H1 (cell line): Measurements from ENCODE around the gene ITGA11. TPM values are rescaled to one million over a fixed set of nuclear protein-coding genes. Genes with fewer than 3 reads are reported as not detected.

Experiments
- CTCF ChIA-PET: fragments of 300-600 bp; sonication (Branson Sonifier 250); formaldehyde crosslinking; loops from one replicate; lab custom pipeline; 2021; ENCODE audit not compliant: partially characterized antibody; lab: Charles Lee
- POLR2A ChIA-PET: fragments of 300-600 bp; sonication (Branson Sonifier 250); formaldehyde crosslinking; loops from one replicate; lab custom pipeline; 2021; ENCODE audit warnings: inconsistent platforms; ENCODE audit not compliant: partially characterized antibody; lab: Charles Lee
- DNase-seq, 2 experiments: peaks; one replicate each; pipeline versions ENCODE4 v3.0.0 to v3.0.0-alpha.2; 2010 to 2022; ENCODE audit warnings: low spot score in 2 of 2, low read depth in 1 of 2, mixed read lengths in 1 of 2
- FAIRE-seq: peaks from 2 replicates; lab custom pipeline; 2011; peaks lifted over from hg19 to GRCh38; lab: Jason Lieb, UNC
- H2AFZ ChIP-seq: 2 replicates; pipeline ENCODE4 v1.8.1; 2012; ENCODE audit warnings: low read length, inconsistent platforms
- H2AK5ac ChIP-seq: 2 replicates; pipeline ENCODE4 v1.6.1; 2013; ENCODE audit warnings: low read depth, low read length
- H2BK120ac ChIP-seq: replicated peaks from 2 replicates; pipeline ENCODE3; 2013; ENCODE audit warnings: low read depth, low read length, inconsistent platforms
- H2BK12ac ChIP-seq: 2 replicates; pipeline ENCODE4 v1.6.1; 2013; ENCODE audit warnings: low read depth, low read length
- H2BK15ac ChIP-seq: 2 replicates; pipeline ENCODE4 v1.6.1; 2013; ENCODE audit warnings: low read length
- H2BK20ac ChIP-seq: 2 replicates; pipeline ENCODE4 v1.6.1; 2013; ENCODE audit warnings: low read length
- H2BK5ac ChIP-seq: 2 replicates; pipeline ENCODE4 v1.6.1; 2013; ENCODE audit warnings: low read depth, low read length
- H3K14ac ChIP-seq: 2 replicates; pipeline ENCODE4 v1.6.1; 2013; ENCODE audit warnings: inconsistent platforms; ENCODE audit not compliant: insufficient read length
- H3K18ac ChIP-seq: 2 replicates; pipeline ENCODE4 v1.6.1; 2013; ENCODE audit warnings: low read length; ENCODE audit errors: extremely low read depth
- H3K23ac ChIP-seq: 2 replicates; pipeline ENCODE4 v1.6.1; 2013; ENCODE audit warnings: inconsistent platforms; ENCODE audit not compliant: insufficient read length
- H3K23me2 ChIP-seq: 2 replicates; pipeline ENCODE4 v1.6.1; 2013; ENCODE audit warnings: low read depth, low read length
- H3K27ac ChIP-seq: 2 replicates; pipeline ENCODE4 v1.6.1; 2011; ENCODE audit warnings: low read depth, low read length, inconsistent platforms
- H3K27me3 ChIP-seq, 4 experiments: replicated peaks in 1 of 4; 1 replicate in 1 of 4; 2 replicates in 3 of 4; pipeline versions ENCODE4 v1.6.1 to v1.8.1; 2011 to 2013; ENCODE audit warnings: low read length in 3 of 4, mild to moderate bottlenecking in 3 of 4, inconsistent platforms in 2 of 4, mixed read lengths in 2 of 4, moderate library complexity in 1 of 4; ENCODE audit not compliant: control insufficient read depth in 3 of 4, insufficient read depth in 3 of 4; ENCODE audit errors: extremely low read depth in 1 of 4
- H3K36me3 ChIP-seq, 4 experiments: 2 replicates each; pipeline versions ENCODE4 v1.6.1 to v1.8.1; 2011 to 2013; ENCODE audit warnings: mild to moderate bottlenecking in 4 of 4, low read length in 3 of 4, moderate library complexity in 2 of 4, control low read depth in 1 of 4, inconsistent platforms in 1 of 4; ENCODE audit not compliant: insufficient read depth in 4 of 4, control insufficient read depth in 2 of 4
- H3K4ac ChIP-seq: replicated peaks from 2 replicates; pipeline ENCODE3; 2013; ENCODE audit warnings: low read length, low read depth, mixed read lengths, inconsistent platforms; ENCODE audit not compliant: insufficient read length
- H3K4me1 ChIP-seq, 4 experiments: replicated peaks in 1 of 4; 1 replicate in 1 of 4; 2 replicates in 3 of 4; pipeline versions ENCODE4 v1.6.1 to v1.8.1; 2011 to 2013; ENCODE audit warnings: low read length in 3 of 4, inconsistent platforms in 2 of 4, mixed read lengths in 1 of 4; ENCODE audit not compliant: insufficient read depth in 4 of 4, control insufficient read depth in 3 of 4
- H3K4me2 ChIP-seq, 2 experiments: 2 replicates each; pipeline versions ENCODE4 v1.6.1 to v1.8.1; 2011 to 2013; ENCODE audit warnings: low read depth in 2 of 2, low read length in 2 of 2, control low read depth in 1 of 2, inconsistent platforms in 1 of 2, mild to moderate bottlenecking in 1 of 2; ENCODE audit not compliant: insufficient read depth in 1 of 2
- H3K4me3 ChIP-seq, 4 experiments: fragments of 200-600, 300-600 bp in 1 of 4; sonication (generic), shearing (Covaris generic), sonication (Bioruptor Twin) in 1 of 4; 2 replicates each; pipeline versions ENCODE4 v1.5.1 to v1.8.1; 2011 to 2016; ENCODE audit warnings: low read length in 4 of 4, low read depth in 3 of 4, control low read depth in 2 of 4, inconsistent platforms in 2 of 4, mild to moderate bottlenecking in 2 of 4, mixed read lengths in 1 of 4, moderate library complexity in 1 of 4; ENCODE audit not compliant: insufficient read depth in 2 of 4; ENCODE audit errors: extremely low read depth in 1 of 4
- H3K56ac ChIP-seq: replicated peaks from 2 replicates; pipeline ENCODE3; 2013; ENCODE audit warnings: low read depth, mild to moderate bottlenecking, mixed read lengths, low read length, inconsistent platforms; ENCODE audit not compliant: insufficient read length
- H3K79me1 ChIP-seq: 2 replicates; pipeline ENCODE4 v1.6.1; 2013; ENCODE audit warnings: low read depth, low read length, control low read depth
- H3K79me2 ChIP-seq, 2 experiments: 2 replicates each; pipeline versions ENCODE4 v1.6.1 to v1.8.1; 2012 to 2013; ENCODE audit warnings: low read length in 2 of 2, mild to moderate bottlenecking in 2 of 2, inconsistent platforms in 1 of 2; ENCODE audit not compliant: insufficient read depth in 2 of 2, control insufficient read depth in 1 of 2
- H3K9ac ChIP-seq, 4 experiments: replicated peaks in 1 of 4; 1 replicate in 1 of 4; 2 replicates in 3 of 4; pipeline versions ENCODE4 v1.6.1 to v1.8.1; 2011 to 2013; ENCODE audit warnings: low read depth in 3 of 4, low read length in 3 of 4, control low read depth in 2 of 4, mild to moderate bottlenecking in 2 of 4, moderate library complexity in 2 of 4, inconsistent platforms in 1 of 4; ENCODE audit errors: extremely low read depth in 1 of 4
- H3K9me3 ChIP-seq, 2 experiments: 2 replicates each; pipeline versions ENCODE4 v1.6.1 to v1.8.1; 2012 to 2013; ENCODE audit warnings: mild to moderate bottlenecking in 2 of 2, moderate library complexity in 2 of 2, control low read depth in 1 of 2, inconsistent platforms in 1 of 2, low read depth in 1 of 2, low read length in 1 of 2, mixed read lengths in 1 of 2; ENCODE audit not compliant: insufficient read depth in 2 of 2
- H4K20me1 ChIP-seq, 2 experiments: replicated peaks in 1 of 2; 2 replicates each; pipeline versions ENCODE3 to v1.8.1; 2011 to 2013; ENCODE audit warnings: inconsistent platforms in 2 of 2, low read length in 2 of 2, mild to moderate bottlenecking in 1 of 2; ENCODE audit not compliant: insufficient read depth in 2 of 2, control insufficient read depth in 1 of 2
- H4K5ac ChIP-seq: 2 replicates; pipeline ENCODE4 v1.6.1; 2013; ENCODE audit warnings: low read length, low read depth, mixed read lengths, inconsistent platforms; ENCODE audit not compliant: insufficient read length
- H4K8ac ChIP-seq: 2 replicates; pipeline ENCODE4 v1.8.0; 2013; ENCODE audit warnings: mild to moderate bottlenecking, moderate library complexity, low read length, inconsistent platforms; ENCODE audit not compliant: insufficient read depth; ENCODE audit errors: extremely low read depth
- H4K91ac ChIP-seq: replicated peaks from 2 replicates; pipeline ENCODE3; 2013; ENCODE audit warnings: low read length, mixed read lengths, inconsistent platforms; ENCODE audit not compliant: insufficient read length
- CEBPB ChIP-seq: IDR thresholded peaks from 2 replicates; pipeline ENCODE4 v1.6.1; 2012; ENCODE audit warnings: low read depth, low read length
- CHD2 ChIP-seq: IDR thresholded peaks from 2 replicates; pipeline ENCODE4 v1.6.1; 2012; ENCODE audit warnings: low read length, improper control_type of control experiment
- FOSL1 ChIP-seq: IDR thresholded peaks from 2 replicates; pipeline ENCODE4 v1.6.1; 2011; ENCODE audit warnings: mild to moderate bottlenecking, low read depth, low read length, moderate library complexity; ENCODE audit not compliant: insufficient read depth
- JUND ChIP-seq: IDR thresholded peaks from 2 replicates; pipeline ENCODE4 v1.6.1; 2011; ENCODE audit warnings: mild to moderate bottlenecking, improper control_type of control experiment, low read length
- KDM1A ChIP-seq: fragments of 200-600, 300-600 bp; sonication (generic); IDR thresholded peaks from 2 replicates; pipeline ENCODE4 v1.7.1; 2016; ENCODE audit warnings: mild to moderate bottlenecking, low read length, borderline replicate concordance
- KDM5A ChIP-seq: fragments of 200-600 bp; IDR thresholded peaks from 2 replicates; pipeline ENCODE4 v1.7.1; 2012; ENCODE audit warnings: mild to moderate bottlenecking, low read length, inconsistent platforms, mixed read lengths
- PHF8 ChIP-seq: fragments of 200-600 bp; sonication (generic); conservative IDR thresholded peaks from 2 replicates; pipeline ENCODE4 v1.7.1; 2012; ENCODE audit warnings: low read depth, mild to moderate bottlenecking, inconsistent platforms, low read length, moderate library complexity
- POLR2A ChIP-seq, 2 experiments: IDR thresholded peaks; 1 replicate in 1 of 2; 2 replicates in 1 of 2; pipeline ENCODE4 v1.6.1; 2011; ENCODE audit warnings: low read depth in 2 of 2, low read length in 2 of 2, mild to moderate bottlenecking in 2 of 2; ENCODE audit errors: control extremely low read depth in 1 of 2
- POU5F1 ChIP-seq: IDR thresholded peaks from 2 replicates; pipeline ENCODE4 v1.6.1; 2011; ENCODE audit warnings: low read depth, mild to moderate bottlenecking, low read length, moderate library complexity
- SP1 ChIP-seq: IDR thresholded peaks from 2 replicates; pipeline ENCODE4 v1.6.1; 2011; ENCODE audit warnings: low read depth, low read length
- SRF ChIP-seq: IDR thresholded peaks from 2 replicates; pipeline ENCODE4 v1.6.1; 2011; ENCODE audit warnings: mild to moderate bottlenecking, low read depth, low read length, moderate library complexity
- SUZ12 ChIP-seq: fragments of 200-600 bp; sonication (generic); IDR thresholded peaks from 2 replicates; pipeline ENCODE4 v1.6.1; 2012; ENCODE audit warnings: mild to moderate bottlenecking, inconsistent platforms, low read length, moderate library complexity, mixed read lengths
- TEAD4 ChIP-seq: IDR thresholded peaks from 2 replicates; pipeline ENCODE4 v1.6.1; 2012; ENCODE audit warnings: low read depth, low read length, inconsistent platforms, mixed read lengths
- WGBS, 2 experiments: shearing (Covaris generic) in 1 of 2; methylation state at CpG; one replicate each; pipeline versions ENCODE4 v1.1.6 to v1.1.7; 2013 to 2015; ENCODE audit warnings: low lambda C conversion rate in 2 of 2, mixed read lengths in 2 of 2, inconsistent platforms in 1 of 2, low coverage in 1 of 2, missing lambda C conversion rate in 1 of 2; ENCODE audit not compliant: insufficient replicate concordance in 2 of 2, insufficient coverage in 1 of 2, insufficient read length in 1 of 2; ENCODE audit errors: extremely low coverage in 1 of 2, missing lambda C conversion rate in 1 of 2; 5-methylcytosine and 5-hydroxymethylcytosine counted together
- polyA plus RNA-seq, 7 experiments: library from polyadenylated mRNA; depleted of rRNA in 3 of 7; stranded (reverse) in 5 of 7; unstranded in 2 of 7; fragments of >200 nt in 5 of 7; fragments of 200-250 nt in 2 of 7; gene quantifications; 1 replicate in 5 of 7; 2 replicates in 1 of 7; 4 replicates in 1 of 7; pipeline versions ENCODE4 v1.2.1 to v1.2.3, GENCODE V29; 2011 to 2013; ENCODE audit warnings: missing spikeins in 2 of 7, mixed read lengths in 2 of 7
- total RNA-seq: library from RNA; stranded (reverse); fragmentation: NEBNext Ultra II Directional; extraction: Animal tissue kit (Norgen Biotek cat#: 25700); gene quantifications from 2 replicates; pipeline ENCODE4 v1.2.1, GENCODE V29; 2021

ITGA11 gene
- total and polyA plus RNA-seq, 2 of the 8 experiments (the other 6 are each of a cell fraction or from before 2014, with no cell fraction given), result 0.05 to 0.06 TPM

DNA sequence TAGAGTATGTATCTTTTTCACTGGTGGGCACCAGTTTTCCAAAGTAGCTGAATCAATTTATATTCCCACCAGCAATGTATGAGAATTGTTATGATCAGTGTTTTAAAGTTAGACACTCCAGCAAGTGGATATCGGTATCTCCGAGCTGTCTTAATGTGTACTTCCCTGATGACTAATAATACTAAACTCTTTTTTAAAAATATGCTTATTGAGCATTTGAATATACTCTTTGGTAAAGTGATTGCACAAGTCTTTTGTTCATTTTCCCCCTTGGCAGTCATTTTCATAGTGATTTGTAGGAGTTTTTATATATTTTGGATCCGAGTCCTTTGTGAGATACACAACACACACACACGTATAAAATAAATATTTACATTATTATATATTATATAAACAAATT is 166.9 kb downstream of the ITGA11 start:
- H3K14ac ChIP-seq, result no peak overlapping the region
- WGBS, 2 experiments, result 96% methylated on average over 4 of the region's 4 CpGs; no CpG with 5 or more reads in 1 of the 2 experiments
- no peak for FAIRE-seq
- H3K9ac ChIP-seq, result no peak overlapping the region
- no peak overlapping the region for H2AK5ac ChIP-seq
- no peak overlapping the region for H2BK120ac ChIP-seq
- H3K79me2 ChIP-seq, result no peaks in the 10 kb centered on the region
- H3K23ac ChIP-seq, result no peak overlapping the region
- no peak overlapping the region for H3K56ac ChIP-seq
- no peak overlapping the region for H3K4ac ChIP-seq
- H2BK15ac ChIP-seq, result no peak overlapping the region
- no peaks in the 10 kb centered on the region; the same call in 1 of the 2 replicates for H3K23me2 ChIP-seq
- H4K91ac ChIP-seq, result no peak overlapping the region
- no peak overlapping the region for H2BK12ac ChIP-seq
- CTCF ChIA-PET, result interaction anchor here (0.8 to 2.0 kb wide), 4 partner anchors 10 to 70 kb away, joined by 3 to 8 read pairs (median 5); no protein-coding TSS in a partner anchor
- no peaks in the 10 kb centered on the region for H3K27me3 ChIP-seq
- H3K9me3 ChIP-seq, result no peaks in the 10 kb centered on the region; a peak in 1 of 4 replicates
- H2BK20ac ChIP-seq, result no peak overlapping the region
- H2BK5ac ChIP-seq, result no peak overlapping the region
- POLR2A ChIA-PET, result interaction anchor here (0.6 to 5.8 kb wide), 3 partner anchors 12 to 723 kb away, joined by 3 to 50 read pairs (median 4); partner anchors contain the start of genes CLN6 and FEM1B
- peak overlapping the region; percentile 67 for H4K5ac ChIP-seq
- peaks cover 3 to 22% (median 11%) of the 10 kb centered on the region in 4 experiments; a peak in 3 of 7 replicates for H3K4me1 ChIP-seq
- H3K4me2 ChIP-seq, result peak overlapping the region in 1 of 2 experiments; percentile 42; a peak in 2 of 4 replicates
- no peak overlapping the region for H3K27ac ChIP-seq
- H4K8ac ChIP-seq, result no peak overlapping the region
- no peaks in the 10 kb centered on the region for H3K79me1 ChIP-seq
- H2AFZ ChIP-seq, result no peak overlapping the region
- no peak overlapping the region for H3K18ac ChIP-seq
- peak overlapping the region in 1 of 4 experiments; percentile 39; a peak in 2 of 8 replicates for H3K4me3 ChIP-seq
- H3K36me3 ChIP-seq, result no peaks in the 10 kb centered on the region
- DNase-seq, result no peak
- no peaks in the 10 kb centered on the region for H4K20me1 ChIP-seq
- TF ChIP-seq CEBPB (no peak), TEAD4 (no peak), KDM5A (no peak), KDM1A (no peak), SRF (no peak), SP1 (no peak), PHF8 (no peak), POU5F1 (no peak), CHD2 (no peak), FOSL1 (no peak), JUND (no peak), POLR2A (IDR thresholded peaks at IDR 0.05; ENCODE audit: control extremely low read depth in 1 of 2, low read depth in 2 of 2, low read length in 2 of 2) (no peak), SUZ12 (no peak)
